CD4-positive, alpha-beta T cell (primary cell): ENCODE data around the gene ZNF609. TPM values are rescaled to one million over a fixed set of nuclear protein-coding genes. Genes with fewer than 3 reads are reported as not detected.

ENCODE experiments used
- ATAC-seq: fragments of 200-7000 bp; cut with Tn5 transposase; one replicate; pipeline ENCODE4 v1.10.0; 2022; ENCODE audit warnings: mild to moderate bottlenecking; ENCODE audit not compliant: poor library complexity
- CTCF ChIA-PET: fragments of 350-600 bp; sonication (Branson Sonifier 250); formaldehyde crosslinking; loops from one replicate; lab custom pipeline; 2021; ENCODE audit warnings: antibody characterized with exemption, inconsistent platforms; lab: Charles Lee
- POLR2A ChIA-PET: fragments of 350-600 bp; sonication (Branson Sonifier 250); formaldehyde crosslinking; loops from one replicate; lab custom pipeline; 2021; ENCODE audit warnings: antibody characterized with exemption, inconsistent platforms; lab: Charles Lee
- DNase-seq, 14 experiments: peaks; one replicate each; pipeline ENCODE4 v3.0.0-alpha.2; 2013 to 2020; ENCODE audit warnings: mixed read lengths in 2 of 14
- H3K27ac ChIP-seq, 2 donors: one replicate each; pipeline versions ENCODE4 v1.5.1 to v1.7.0; 2013; ENCODE audit warnings: low read length in 2 of 2, low read depth in 1 of 2, mild to moderate bottlenecking in 1 of 2
- H3K27me3 ChIP-seq, 2 experiments: 1 replicate in 1 of 2; 2 replicates in 1 of 2; pipeline versions ENCODE4 v1.6.1 to v1.7.0; 2013; ENCODE audit warnings: low read length in 2 of 2, control low read depth in 1 of 2, mild to moderate bottlenecking in 1 of 2, moderate library complexity in 1 of 2; ENCODE audit not compliant: insufficient read depth in 2 of 2, control insufficient read depth in 1 of 2
- H3K36me3 ChIP-seq: one replicate; pipeline ENCODE4 v1.6.1; 2013; ENCODE audit warnings: low read length, control low read depth; ENCODE audit not compliant: insufficient read depth
- H3K4me1 ChIP-seq: one replicate; pipeline ENCODE4 v1.6.1; 2013; ENCODE audit warnings: low read length, control low read depth; ENCODE audit not compliant: insufficient read depth
- H3K4me3 ChIP-seq: one replicate; pipeline ENCODE4 v1.5.1; 2013; ENCODE audit warnings: mild to moderate bottlenecking, low read length, moderate library complexity
- H3K9me3 ChIP-seq, 2 experiments: 1 replicate in 1 of 2; 2 replicates in 1 of 2; pipeline versions ENCODE4 v1.6.1 to v1.7.0; 2013; ENCODE audit warnings: low read length in 2 of 2, mild to moderate bottlenecking in 2 of 2, control low read depth in 1 of 2, moderate library complexity in 1 of 2; ENCODE audit not compliant: control insufficient read depth in 1 of 2, insufficient read depth in 1 of 2
- H3K27ac Mint-ChIP-seq: one replicate; pipeline ENCODE4 v1.8.0; 2020; ENCODE audit warnings: mixed read lengths
- H3K27me3 Mint-ChIP-seq: one replicate; pipeline ENCODE4 v1.8.0; 2021; ENCODE audit warnings: mixed read lengths
- H3K36me3 Mint-ChIP-seq: one replicate; pipeline ENCODE4 v1.8.0; 2021; ENCODE audit warnings: low read depth, mixed read lengths
- H3K4me1 Mint-ChIP-seq: one replicate; pipeline ENCODE4 v1.8.0; 2021; ENCODE audit warnings: low read depth, mixed read lengths
- H3K4me3 Mint-ChIP-seq: one replicate; pipeline ENCODE4 v1.8.0; 2020; ENCODE audit warnings: mild to moderate bottlenecking, mixed read lengths
- H3K9me3 Mint-ChIP-seq: one replicate; pipeline ENCODE4 v1.8.0; 2020; ENCODE audit warnings: mixed read lengths
- CTCF ChIP-seq: fragments of 200-600 bp; IDR thresholded peaks from one replicate; pipeline ENCODE4 v1.8.0; 2022; ENCODE audit warnings: antibody characterized with exemption, mild to moderate bottlenecking
- intact Hi-C, 2 experiments: fragments of 100-400 bp; cut with DNase I in 1 of 2; cut with micrococcal nuclease in 1 of 2; formaldehyde crosslinking; loops; one replicate each; pipeline versions ENCODE4 v1.15.1 to v1.9.0; 2023 to 2025; cut with DNase I, micrococcal nuclease
- total RNA-seq, 174 experiments: library from RNA in 2 of 174; stranded (reverse) in 2 of 174; gene quantifications; one replicate each; pipeline ENCODE4 v1.2.3 and lab custom pipeline; 2021 to 2026

The ZNF609 gene
- total RNA-seq, 2 experiments from 2014 or later, result 62.4 to 65.3 TPM

- Histone ChIP-seq H3K27me3 (no peaks in the 10 kb centered on the region), H3K4me3 (peak overlapping the region; percentile 22), H3K4me1 (peaks cover 66% of the 10 kb centered on the region), H3K9me3 (peaks cover 0 to 5% of the 10 kb centered on the region in 2 experiments), H3K27ac (peak overlapping the region; percentile 46 to 51), H3K36me3 (no peaks in the 10 kb centered on the region)
- intact Hi-C loops, result loop anchor here in 1 of 2 experiments (2.0 to 5.0 kb wide), 2 partner anchors 17 to 37 kb away; no protein-coding TSS in a partner anchor
- Mint-ChIP-seq H3K9me3 (peaks cover 3% of the 10 kb centered on the region), H3K27me3 (no peaks in the 10 kb centered on the region), H3K4me1 (peaks cover 82% of the 10 kb centered on the region), H3K4me3 (peak overlapping the region; percentile 62), H3K27ac (peak overlapping the region; percentile 80), H3K36me3 (peaks cover 54% of the 10 kb centered on the region)
- ChIA-PET CTCF (interaction anchor here (1.0 to 2.0 kb wide), 2 partner anchors 19 to 94 kb away, joined by 4 to 6 read pairs; no protein-coding TSS in a partner anchor), POLR2A (interaction anchor here (0.6 to 2.3 kb wide), 13 partner anchors 9 to 248 kb away, joined by 3 to 22 read pairs (median 4); partner anchors contain the start of genes TRIP4 and ZNF609)
- peak; percentile 82 for ATAC-seq
- peak in 11 of 14 experiments; percentile 6 to 75 (median 16) for DNase-seq
- no peak for TF ChIP-seq CTCF
Observed at GRCh38 chr15:64634027-64634426, 173.6 kb downstream of the ZNF609 start.

DNA sequence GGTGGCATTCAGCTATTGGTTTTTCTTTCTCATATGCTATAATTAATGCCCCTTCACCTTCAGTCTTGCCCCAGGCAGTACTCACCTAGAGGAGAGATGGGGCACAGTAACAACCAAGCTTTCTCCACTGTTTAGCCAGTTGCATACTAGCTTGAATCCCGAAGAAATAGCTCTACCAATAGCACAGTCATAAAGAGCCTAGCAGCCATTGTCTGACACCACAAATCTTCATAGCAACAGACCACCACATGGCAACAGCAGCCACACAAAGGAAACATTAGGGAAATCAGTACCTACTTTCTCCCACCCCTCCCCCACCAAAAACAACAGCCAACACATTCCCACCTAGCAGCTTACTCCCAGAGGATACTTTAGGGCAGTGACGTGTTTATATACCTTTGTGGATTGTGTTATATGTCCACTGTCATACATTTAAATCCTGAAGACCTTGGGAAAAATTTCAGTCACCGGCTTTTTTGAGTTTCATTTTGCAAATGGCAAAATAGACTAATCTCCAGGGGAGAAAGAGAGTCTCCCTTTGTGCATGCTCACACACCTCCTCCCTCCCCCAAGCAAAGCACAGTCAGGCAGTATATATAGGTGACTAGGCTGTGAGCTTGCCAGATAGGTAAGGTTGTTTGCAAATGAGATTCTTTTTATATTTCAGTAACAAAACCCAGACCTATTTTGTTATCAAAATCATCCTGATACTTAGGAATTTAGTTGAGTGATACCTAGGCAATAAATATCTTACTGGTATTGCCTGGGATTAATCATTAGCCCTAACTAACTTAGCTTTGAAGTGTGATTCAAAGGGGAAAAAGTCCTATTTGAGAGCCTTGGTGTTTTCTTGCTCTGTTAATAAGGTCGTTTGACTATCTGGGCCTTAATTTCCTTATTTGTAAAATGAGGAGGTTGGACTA, 174.5 kb downstream of the ZNF609 start:
- H3K4me1 ChIP-seq, result peaks cover 71% of the 10 kb centered on the region
- POLR2A ChIA-PET, result interaction anchor here (0.6 to 2.3 kb wide), 14 partner anchors 8 to 247 kb away, joined by 3 to 22 read pairs (median 4); partner anchors contain the start of genes TRIP4 and ZNF609

More for the DNA sequence above, 174.5 kb downstream of the ZNF609 start:
- peak overlapping the region in 1 of 2 donors; percentile 51 for H3K27ac ChIP-seq
- no peaks in the 10 kb centered on the region for H3K36me3 ChIP-seq
- TF ChIP-seq CTCF, result no peak
- Mint-ChIP-seq H3K4me1 (peaks cover 82% of the 10 kb centered on the region), H3K27me3 (no peaks in the 10 kb centered on the region), H3K9me3 (peaks cover 3% of the 10 kb centered on the region), H3K4me3 (peak overlapping the region; percentile 62), H3K27ac (peak overlapping the region; percentile 80), H3K36me3 (peaks cover 53% of the 10 kb centered on the region)
- ATAC-seq (peak; percentile 57), DNase-seq (peak in 5 of 14 experiments; percentile 10 to 57 (median 42))
- intact Hi-C loops, result loop anchor here in 1 of 2 experiments (2.0 to 5.0 kb wide), 2 partner anchors 16 to 38 kb away; no protein-coding TSS in a partner anchor
- peaks cover 0 to 5% of the 10 kb centered on the region in 2 experiments for H3K9me3 ChIP-seq
- H3K27me3 ChIP-seq, result no peaks in the 10 kb centered on the region
- peak overlapping the region; percentile 22 for H3K4me3 ChIP-seq
- CTCF ChIA-PET, result interaction anchor here (1.0 to 2.0 kb wide), 3 partner anchors 14 to 93 kb away, joined by 3 to 6 read pairs (median 4); no protein-coding TSS in a partner anchor
